GM12801 (cell line): ENCODE measurements around the gene DGKZ.

Source experiments
- TF ChIP-seq, protein P1 (sequence below): IDR thresholded peaks from one replicate; pipeline ENCODE4 v1.5.1; 2011; ENCODE audit warnings: control low read depth; ENCODE audit not compliant: insufficient read length; ENCODE audit errors: extremely low read depth

DGKZ gene

DNA sequence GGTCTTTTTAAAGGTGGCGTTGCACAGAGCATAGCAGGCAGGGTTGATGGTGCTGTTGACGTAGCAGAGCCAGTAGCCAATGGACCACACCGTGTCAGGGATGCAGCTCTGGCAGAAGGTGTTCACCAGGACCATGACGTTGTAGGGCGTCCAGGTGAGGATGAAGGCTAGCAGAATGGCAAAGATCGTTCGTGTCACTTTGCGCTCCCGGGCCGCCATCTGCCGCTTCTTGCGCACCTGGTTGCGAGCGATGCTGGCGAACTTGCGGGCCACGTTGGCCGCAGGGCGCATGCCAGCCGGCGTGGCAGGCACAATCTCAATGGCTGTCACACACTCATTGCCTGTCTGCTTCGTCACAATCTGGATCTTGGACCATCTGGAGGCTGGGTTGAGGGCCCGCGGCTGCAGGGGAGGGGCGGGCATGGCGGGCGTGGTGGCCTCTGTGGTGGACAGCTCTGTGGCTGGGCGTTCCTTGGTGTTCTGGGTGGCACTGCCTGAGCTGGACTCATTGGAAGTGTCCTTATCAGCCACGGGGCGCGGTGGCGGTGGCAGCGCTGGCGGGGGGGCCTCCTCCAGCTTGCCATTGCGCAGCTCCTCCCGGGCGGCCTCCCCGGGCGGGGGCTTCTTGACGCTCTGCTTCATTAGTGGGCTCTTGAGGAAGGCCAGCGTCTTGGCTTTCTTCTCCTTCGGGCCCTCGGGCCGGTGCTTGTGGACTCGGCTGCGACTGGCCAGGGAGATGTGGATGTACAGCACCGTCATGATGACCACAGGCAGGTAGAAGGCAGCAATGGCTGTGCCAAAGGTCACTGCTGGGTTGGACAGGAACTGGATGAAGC lies 38.1 kb downstream of the DGKZ start:
- TF ChIP-seq, protein P1, sequence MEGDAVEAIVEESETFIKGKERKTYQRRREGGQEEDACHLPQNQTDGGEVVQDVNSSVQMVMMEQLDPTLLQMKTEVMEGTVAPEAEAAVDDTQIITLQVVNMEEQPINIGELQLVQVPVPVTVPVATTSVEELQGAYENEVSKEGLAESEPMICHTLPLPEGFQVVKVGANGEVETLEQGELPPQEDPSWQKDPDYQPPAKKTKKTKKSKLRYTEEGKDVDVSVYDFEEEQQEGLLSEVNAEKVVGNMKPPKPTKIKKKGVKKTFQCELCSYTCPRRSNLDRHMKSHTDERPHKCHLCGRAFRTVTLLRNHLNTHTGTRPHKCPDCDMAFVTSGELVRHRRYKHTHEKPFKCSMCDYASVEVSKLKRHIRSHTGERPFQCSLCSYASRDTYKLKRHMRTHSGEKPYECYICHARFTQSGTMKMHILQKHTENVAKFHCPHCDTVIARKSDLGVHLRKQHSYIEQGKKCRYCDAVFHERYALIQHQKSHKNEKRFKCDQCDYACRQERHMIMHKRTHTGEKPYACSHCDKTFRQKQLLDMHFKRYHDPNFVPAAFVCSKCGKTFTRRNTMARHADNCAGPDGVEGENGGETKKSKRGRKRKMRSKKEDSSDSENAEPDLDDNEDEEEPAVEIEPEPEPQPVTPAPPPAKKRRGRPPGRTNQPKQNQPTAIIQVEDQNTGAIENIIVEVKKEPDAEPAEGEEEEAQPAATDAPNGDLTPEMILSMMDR = no peak

DNA sequence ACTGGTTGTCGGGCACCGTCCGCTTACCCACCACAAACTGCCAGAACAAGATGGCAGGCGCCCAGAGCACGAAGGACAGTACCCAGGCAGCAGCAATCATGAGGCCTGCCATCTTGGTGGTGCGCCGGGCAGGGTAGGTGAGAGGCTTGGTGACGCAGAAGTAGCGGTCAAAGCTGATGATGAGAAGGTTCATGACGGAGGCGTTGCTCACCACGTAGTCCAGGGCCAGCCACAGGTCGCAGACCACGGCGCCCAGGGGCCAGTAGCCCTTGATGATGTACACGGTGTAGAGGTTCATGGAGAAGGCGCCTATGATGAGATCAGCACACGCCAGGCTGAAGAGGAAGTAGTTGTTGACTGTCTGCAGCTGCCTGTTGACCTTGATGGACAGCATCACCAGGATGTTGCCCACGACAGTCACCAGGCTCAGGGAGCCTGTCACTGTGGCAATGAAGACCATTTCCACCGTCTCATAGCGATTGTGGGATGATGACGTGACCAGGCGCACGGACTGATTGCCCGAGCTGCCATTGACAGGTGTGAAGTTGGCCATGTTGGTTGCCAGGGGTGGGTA lies 38.8 kb downstream of the DGKZ start:
- TF ChIP-seq, protein P1 = no peak

DNA sequence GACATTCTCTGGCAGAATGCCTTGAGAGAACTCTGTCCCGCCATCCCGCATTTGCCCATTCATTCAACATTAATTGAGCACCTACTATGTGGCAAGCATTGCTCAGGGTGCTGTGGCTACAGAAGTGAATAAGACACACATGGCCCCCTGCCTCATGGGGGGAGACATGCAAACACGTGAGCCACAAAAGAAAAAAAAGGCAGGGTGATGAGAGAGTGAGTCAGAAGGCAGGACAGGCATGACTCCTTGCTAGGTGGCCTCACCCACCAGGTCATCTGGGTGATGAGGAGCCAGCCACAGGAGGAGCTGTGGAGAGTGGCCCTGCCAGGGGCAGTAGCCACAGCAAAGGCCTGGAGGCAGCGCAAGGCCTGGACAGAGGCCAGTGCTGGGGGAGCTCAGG lies 39.4 kb downstream of the DGKZ start:
- TF ChIP-seq, protein P1 = no peak

DNA sequence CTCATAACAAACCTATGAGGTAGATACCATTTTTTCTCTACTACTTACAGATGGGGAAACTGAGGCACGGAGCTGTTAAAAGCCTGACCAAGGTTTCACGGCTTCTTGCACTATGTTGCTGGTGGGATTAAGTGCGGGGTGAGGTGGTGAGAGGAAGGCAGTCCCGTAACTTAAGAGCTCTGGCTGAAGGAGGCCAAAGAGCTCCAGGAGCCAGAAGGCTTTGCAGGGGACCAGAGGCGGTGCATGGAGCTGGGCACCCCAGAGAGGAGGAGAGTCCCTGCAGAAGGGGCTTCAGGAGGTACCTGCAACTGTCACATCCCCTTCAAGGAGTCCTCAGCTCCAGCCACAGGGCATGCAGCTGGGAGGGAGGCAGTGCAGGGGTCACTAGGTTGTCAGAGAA lies 40.2 kb downstream of the DGKZ start:
- TF ChIP-seq, protein P1 = no peak

DNA sequence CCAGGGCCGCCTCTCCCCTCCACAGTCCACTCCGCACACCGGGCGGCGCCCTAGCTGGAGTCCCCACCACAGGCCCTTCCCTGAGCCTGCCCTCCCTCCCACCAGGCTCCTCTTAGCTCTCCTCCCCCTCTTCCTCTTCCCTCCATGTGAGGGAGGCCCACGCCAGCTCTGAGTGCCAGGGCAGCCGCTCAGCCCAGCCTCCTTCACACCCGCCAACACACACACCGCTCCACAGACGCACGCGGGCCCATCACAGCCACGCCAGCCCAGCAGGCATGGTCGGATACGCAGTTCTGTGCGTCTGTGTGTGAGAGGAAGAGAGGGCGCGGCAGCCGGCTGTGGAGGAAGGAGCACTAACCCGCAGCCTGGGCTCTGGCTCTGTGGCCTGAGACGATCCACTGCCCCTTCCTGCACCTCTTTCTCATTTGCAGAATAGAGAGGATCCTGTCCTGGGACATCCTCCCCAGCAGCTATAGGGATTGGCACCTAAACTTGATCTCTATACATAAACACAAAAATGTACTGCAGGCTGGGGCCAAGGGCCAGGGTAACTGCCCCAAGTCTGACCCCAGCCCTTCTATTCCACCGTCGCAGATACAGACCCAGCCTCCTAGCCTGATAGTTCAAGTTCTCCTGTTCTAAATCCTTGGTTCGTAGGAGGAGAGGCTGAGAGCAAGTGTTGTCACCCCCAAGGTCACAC lies 40.8 kb downstream of the DGKZ start:
- TF ChIP-seq, protein P1 = no peak

DNA sequence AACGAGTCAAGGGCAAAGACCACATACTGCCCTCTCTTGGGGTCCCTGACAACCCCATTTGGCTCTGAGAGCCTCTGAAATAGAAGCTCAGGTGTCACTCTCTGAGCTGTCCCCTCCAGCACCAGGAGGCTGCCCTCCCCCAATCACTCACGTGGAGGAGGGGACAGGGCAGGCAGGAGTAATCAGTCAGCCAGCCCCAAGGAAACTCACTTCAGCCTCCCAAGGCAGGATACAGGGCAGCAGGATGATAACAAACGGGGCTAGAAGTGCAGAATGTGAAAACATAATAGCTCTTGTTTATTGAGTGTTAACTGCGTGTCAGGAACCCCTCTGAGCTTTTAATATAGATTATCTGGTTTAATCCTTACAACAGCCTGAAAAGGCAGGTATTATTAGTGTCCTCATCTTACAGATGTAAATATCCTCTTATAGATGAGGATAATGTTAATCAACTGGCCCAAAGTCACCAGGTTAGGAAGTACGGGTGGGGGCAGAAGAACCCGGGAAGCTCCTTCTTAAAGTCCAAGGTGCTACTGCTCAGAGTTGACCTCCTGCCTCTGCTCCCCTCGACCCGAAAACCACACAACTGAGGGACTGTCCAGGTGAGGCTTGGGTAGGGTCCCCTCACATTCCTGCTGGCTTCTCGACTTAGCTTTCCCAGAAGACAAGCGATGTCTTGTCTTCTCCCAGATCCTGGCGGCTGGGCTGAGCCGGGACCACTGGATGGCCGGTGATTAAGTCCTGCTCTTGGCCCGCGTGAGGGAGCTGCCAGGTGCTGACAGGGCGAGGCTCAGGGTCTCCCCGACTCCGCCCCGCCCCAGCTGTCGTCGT lies 41.6 kb downstream of the DGKZ start:
- TF ChIP-seq, protein P1 = no peak
